Activated CD4-positive, CD25-positive, alpha-beta regulatory T cell (primary cell): ENCODE results near the gene EML4.
"Not testable (repeated sequence)": the region's sequence is repeated elsewhere in the genome, so short reads cannot be mapped to it uniquely, and the experiment has no call there.

Experiments
- DNase-seq, 4 experiments: peaks; one replicate each; lab custom pipeline; 2025; lab: John Stamatoyannopoulos, UW

The EML4 gene

GRCh38 chr2:42335514-42336104 is 166.5 kb downstream of the EML4 start:
- DNase-seq, result no peak

DNA sequence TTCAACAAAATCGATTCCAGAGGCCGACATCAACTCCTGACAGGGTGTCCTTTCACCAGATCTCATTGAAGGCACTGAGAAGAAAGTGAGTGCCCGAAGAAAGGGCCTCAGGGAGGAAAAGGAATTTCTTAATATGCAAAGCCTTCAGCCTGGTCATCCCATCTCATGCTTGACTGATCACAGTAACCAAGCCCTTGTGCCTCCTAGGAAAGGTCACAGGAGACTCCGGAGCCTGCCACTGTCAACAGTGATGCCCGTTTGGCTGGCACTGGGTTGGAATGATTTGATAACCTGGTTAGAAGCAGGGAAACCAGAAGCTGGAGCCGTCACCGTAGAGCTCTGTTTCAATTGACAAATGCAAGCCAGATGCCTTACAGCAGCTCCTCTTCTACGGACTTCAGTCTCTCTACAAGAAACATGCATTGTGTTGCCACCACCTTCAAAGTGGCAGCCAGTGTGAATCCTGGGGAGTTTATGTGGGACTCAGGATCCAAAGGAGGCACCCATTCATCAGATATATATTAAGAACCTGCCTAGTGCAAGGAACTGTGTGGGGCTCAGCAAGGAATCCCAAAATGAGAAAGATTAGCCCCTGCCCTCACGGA is 167.3 kb downstream of the EML4 start:
- DNase-seq, result no peak

GRCh38 chr2:42337356-42337820 is 168.2 kb downstream of the EML4 start:
- DNase-seq, result no peak

DNA sequence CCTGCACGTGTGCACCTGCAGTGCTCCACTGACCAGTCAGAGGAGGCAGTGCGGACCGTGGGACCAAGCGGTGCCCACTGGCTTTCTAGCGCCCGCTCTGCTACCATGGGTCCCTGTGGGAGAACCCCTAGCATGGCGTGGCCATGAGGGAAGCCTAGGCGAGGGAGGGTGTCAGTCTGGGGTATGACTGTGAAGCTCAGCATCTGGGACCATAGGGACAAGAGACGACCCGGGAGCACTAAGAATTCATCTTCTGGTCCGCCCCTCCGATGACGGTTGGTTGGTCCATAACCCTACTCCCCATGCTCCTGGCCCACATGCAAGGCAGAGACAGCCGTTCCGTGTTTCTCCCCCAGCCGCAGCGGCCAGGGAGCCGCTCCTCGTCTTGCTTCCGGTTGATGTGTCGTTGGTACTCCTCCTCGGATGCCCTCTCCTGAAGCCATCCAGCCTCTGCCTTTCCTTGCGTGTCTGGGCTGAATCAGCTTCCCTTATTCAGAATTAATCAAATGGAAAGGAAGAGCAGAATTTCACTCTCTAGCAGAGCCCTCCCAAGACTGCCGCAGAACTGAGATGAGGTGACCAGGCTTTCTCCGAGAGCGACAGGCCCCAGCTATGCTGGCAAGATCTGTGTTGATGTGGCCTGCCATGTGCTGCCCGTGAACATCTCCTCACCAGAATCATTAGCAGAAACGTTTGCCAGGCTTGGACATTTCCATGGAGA is 168.9 kb downstream of the EML4 start:
- no peak for DNase-seq

- DNase-seq, result no peak
These were observed 169.5 kb downstream of the EML4 start for GRCh38 chr2:42338567-42339190.

GRCh38 chr2:42339191-42339912 is 170.2 kb downstream of the EML4 start:
- no peak for DNase-seq

GRCh38 chr2:42340045-42340937 is 171.1 kb downstream of the EML4 start:
- no peak for DNase-seq

DNA sequence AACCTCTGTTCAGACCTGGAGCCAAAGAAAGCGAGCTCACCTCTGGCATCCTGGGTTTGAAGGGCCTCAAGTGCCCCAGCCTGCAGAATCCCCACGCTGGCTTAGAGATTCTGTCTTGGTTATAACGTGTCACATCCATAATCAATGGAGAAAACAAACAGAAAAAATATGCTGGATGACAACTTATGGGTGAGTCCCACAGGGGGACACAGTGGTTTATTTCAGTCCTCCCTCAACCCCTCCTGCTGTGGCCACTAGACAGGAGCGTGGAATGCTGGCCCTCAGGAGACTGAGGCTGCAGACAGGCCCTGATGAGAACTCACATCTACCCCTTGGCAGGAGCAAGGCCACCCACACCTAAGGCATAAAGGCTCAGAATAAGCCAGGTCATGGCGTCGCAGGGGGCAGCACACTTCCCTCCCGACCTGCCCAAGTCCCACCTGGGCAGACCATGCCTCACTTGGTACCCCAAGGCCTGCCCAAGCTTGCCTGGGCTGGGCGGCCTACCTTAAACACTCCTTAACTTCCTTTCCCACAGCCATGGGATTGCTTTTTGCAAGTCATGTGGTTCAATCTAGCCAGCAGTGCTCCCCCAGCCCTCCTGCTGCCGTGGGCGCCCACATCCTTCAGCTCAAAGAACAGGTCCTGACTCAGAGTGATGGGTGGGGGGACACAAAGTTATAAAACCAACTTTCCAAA is 171.9 kb downstream of the EML4 start:
- DNase-seq, result no peak

DNA sequence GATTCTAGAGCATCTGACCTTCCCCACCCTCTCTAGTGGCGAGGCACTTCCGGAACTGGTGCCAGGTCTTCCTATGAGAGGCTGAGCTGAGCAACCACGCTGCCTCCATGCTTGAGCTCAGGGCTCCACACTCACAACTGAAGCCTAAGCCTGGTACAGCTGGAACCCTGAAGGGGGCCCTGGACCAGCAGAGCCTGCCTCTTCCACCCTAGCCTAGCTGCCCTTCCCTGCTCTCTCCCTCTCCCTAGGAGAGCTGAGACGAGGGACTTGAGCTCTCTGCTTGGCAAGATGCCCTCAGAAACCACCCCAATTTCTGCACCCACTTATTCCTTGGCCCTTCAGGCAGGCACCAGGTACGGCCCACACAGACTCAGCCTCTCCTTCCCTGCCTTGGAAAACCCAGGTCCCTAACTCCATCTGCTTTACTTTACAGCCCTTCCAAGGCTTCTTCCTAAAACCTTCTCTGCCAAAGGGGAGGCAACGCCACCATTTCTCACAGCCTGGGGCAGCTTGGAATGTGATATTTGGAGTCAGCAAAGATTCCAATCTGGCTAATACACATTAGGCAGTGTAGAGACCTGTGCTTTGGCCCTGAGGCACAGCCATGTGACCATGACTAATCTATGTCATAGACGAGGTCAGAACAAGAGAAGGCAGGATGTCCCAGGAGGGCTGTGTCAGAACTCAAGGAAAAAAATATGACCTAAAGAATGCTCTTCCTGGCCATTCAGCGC is 173.1 kb downstream of the EML4 start:
- DNase-seq, result no peak

GRCh38 chr2:42342795-42343241 is 173.7 kb downstream of the EML4 start:
- DNase-seq, result no peak

- no peak for DNase-seq
These were observed 176.8 kb downstream of the EML4 start for GRCh38 chr2:42345986-42346385.

- not testable (repeated sequence) for DNase-seq
These were observed 177.7 kb downstream of the EML4 start for GRCh38 chr2:42346856-42347255.

GRCh38 chr2:42347518-42347917 is 178.4 kb downstream of the EML4 start:
- not testable (repeated sequence) for DNase-seq

DNA sequence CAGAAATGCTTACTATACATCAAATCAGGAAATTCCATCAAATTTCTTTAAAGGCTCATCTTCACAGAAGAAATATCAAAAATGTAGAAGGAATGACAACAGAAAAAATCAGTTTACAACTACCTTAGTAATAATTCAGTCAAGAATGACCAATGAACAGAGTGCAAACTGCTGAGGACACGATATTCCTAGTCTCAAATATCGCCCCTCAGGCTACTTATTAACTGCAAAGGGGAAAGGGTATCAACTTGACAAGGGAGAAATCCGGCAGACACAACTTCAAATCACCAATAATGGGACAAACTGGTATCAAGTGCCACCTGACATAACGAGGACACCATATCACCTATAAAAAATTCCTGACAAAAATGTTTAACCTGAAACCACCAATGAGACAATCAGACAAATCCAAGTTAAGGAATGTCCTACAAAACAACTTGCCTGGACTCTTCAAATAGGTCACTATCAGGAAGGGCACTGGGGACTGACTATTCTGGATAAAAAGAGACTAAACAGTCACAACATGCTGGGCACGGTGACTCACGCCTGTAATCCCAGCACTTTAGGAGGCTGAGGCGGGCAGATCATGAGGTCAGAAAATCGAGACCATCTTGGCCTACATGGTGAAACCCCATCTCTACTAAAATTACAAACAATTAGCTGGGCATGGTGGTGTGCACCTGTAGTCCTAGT is 179.1 kb downstream of the EML4 start:
- no peak for DNase-seq

GRCh38 chr2:42350434-42351063 is 181.4 kb downstream of the EML4 start:
- DNase-seq, result no peak

DNA sequence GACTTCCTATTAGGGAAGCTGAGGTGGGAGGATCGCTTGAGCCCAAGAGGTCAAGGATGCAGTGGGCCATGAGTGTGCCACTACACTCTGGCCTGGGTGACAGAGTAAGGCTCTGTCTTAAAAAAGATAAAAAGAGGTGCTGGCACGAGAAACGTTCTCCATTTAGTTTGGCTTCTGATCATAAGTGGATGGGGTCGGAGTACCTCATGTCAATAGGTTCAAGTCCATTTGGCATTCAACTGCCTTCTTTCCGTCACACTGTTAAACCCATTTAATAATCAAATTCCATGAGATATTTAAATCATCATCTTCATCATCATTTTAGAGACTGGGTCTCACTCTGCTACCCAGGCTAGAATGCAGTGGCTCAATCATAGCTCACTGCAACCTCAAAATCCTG is 182.7 kb downstream of the EML4 start:
- DNase-seq, result no peak

GRCh38 chr2:42353792-42354429 is 184.8 kb downstream of the EML4 start:
- DNase-seq, result no peak

DNA sequence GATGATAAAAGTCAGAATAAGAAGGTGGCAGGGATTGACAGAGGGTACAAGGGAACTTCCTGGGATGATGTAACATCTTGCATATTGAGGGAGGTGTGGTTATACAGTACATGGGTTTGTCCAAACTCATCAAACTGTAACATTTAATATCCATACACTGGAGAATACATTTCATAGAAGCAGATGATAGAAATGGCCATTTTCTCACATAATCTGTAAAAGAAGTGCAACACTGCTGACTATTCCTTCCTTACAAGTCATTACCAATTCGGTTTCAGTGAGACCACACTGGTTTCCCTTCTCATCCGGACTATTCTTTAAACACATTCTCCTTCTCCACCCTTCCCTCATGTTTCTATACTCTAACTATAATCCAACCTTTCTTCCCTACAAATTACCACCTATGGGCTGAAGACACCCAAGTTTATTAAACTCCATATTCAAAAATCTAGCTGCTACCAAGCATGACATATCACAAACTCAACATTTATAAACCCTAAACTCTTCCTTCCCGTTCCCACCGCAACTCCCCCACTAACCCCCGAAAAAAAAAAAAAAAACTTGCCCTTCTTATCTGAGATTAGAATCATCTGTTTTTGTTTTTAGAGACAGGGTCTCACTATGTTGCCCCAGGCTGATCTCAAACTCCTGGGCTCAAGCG is 190.3 kb downstream of the EML4 start:
- no peak for DNase-seq
